Colon (tissue), 2 donors: Measurements from ENCODE around the gene NAB2.
"Not testable (repeated sequence)": the region's sequence is repeated elsewhere in the genome, so short reads cannot be mapped to it uniquely, and the experiment has no call there.

Experiments used
- FAIRE-seq: peaks from 2 replicates; lab custom pipeline; 2012; peaks lifted over from hg19 to GRCh38; lab: Jason Lieb, UNC
- donor health status: control.
- donor health status: control.

Gene NAB2

GRCh38 chr12:57111031-57111734, 22.3 kb downstream of the NAB2 start, which contains the start of gene STAT6:
STAT6 (minus strand) TSS chr12:57111362; CDS start chr12:57108278, 3,084 bp downstream.
- no peak for FAIRE-seq

DNA sequence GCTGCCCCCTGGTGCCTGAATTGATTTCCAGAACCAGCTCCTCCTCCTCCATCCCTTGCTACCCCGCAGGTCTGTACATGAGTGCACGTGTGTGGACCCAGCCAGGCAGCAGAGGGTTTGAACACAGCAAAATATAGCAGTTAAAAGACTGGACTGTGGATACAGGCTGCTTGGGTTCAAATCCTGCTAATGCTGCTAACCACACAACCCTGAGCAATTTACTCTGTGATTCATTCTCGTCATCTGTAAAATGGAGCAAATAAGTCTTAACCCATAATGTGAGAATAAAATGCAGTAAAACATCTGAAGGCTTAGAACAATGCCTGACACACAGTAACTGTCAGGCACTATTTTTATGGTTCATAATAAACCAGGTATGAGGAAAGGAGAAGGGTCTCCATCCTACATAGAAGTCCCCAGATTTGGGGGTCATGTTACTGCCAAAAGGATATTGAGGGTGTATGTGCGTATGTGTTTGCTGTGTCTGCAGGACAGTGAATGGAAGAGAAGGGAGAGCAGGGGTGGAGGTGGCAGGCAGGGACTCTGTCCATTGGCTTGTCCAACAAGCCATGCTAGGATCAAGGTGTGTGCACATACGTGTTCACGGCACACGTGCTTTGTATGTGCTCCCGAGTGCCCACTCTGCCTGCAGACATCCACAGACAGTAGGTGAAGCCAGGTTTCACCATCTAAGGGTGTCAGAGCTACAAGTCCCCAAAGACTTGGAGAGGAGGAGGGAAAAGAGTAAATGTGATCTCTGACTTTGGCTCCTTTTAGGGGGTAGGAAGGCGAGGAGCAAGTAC, 23.8 kb downstream of the NAB2 start:
- no peak for FAIRE-seq

- no peak for FAIRE-seq
Measured at GRCh38 chr12:57116580-57117281, 27.8 kb downstream of the NAB2 start.

GRCh38 chr12:57118711-57119271, 29.9 kb downstream of the NAB2 start:
- no peak for FAIRE-seq

GRCh38 chr12:57119294-57120085, 30.6 kb downstream of the NAB2 start:
- no peak for FAIRE-seq

- FAIRE-seq = not testable (repeated sequence)
Measured at GRCh38 chr12:57120718-57121117, 31.8 kb downstream of the NAB2 start.

DNA sequence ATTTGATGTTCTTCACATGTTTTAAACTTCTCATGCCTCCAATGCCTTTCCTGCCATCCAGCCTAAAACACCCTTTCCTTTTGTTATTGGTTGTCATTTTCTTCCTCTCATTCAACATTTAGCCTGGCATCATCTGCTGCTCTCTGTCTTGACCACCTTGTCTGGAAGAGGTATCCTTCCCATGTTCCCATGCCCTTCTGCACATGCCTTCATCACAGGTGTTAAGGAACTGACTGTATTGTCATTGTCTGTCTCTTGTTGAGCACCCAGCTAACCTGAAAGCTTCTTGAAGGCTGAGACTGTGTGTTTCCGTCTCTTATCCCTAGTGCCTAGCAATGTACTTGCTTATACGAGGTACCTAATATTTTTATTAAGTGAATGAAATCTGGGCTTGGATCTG, 34.9 kb downstream of the NAB2 start:
- FAIRE-seq = no peak

GRCh38 chr12:57124261-57124877, 35.5 kb downstream of the NAB2 start:
- no peak for FAIRE-seq

DNA sequence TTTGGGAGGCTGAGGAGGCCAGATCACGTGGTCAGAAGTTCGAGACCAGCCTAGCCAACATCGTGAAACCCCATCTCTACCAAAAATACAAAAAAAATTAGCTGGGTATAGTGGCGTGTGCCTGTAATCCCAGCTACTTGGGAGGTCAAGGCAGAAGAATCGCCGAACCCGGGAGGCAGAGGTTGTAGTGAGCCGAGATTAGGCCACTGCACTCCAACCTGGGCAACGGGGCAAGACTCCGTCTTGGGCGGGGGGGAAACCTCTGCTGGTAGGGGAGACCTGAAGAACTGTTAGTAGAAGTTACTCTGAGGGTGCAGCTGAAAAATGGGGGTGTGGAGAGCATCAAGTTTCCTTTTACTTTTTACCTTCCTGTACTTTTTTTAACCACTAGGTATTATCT, 37.1 kb downstream of the NAB2 start:
- FAIRE-seq = no peak

GRCh38 chr12:57126561-57126960, 37.6 kb downstream of the NAB2 start:
- FAIRE-seq = no peak

DNA sequence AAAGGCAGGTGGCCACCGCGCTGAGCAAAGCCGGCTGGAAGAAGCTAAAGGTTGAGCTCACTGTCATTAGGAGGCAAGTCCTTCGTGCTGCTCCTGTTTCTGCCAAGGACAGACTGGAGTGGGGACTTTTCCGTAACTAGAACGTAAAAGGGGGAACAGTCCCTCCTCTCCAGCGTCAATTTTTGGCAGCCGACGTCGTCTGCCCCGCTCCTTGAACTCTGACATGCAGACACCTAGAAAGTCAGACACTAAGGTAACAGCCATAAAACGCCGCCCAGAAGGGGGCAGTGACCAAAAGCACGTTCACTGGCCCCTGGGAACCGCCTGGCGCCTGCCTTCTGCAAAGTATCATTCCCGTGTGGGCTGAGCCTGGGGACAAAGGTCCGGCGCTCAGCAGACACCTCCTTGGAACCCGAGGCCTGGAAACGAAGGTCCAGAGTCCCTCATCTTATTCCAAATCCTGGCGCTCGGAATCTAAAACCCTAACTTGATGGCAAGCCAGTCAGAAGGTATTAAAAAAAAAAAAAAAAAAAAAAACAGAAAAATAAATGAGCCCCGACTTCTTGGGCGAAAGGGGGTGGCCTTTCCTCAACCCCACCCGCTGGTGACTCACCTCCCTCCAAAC, 38.3 kb downstream of the NAB2 start:
- no peak for FAIRE-seq

- FAIRE-seq = no peak
Measured at GRCh38 chr12:57127726-57128518, 39.0 kb downstream of the NAB2 start, which contains the start of gene LRP1. LRP1 (plus strand) TSS chr12:57128483; CDS start chr12:57128965, 482 bp downstream.

- no peak for FAIRE-seq
Measured at GRCh38 chr12:57128519-57129247, 39.8 kb downstream of the NAB2 start.

DNA sequence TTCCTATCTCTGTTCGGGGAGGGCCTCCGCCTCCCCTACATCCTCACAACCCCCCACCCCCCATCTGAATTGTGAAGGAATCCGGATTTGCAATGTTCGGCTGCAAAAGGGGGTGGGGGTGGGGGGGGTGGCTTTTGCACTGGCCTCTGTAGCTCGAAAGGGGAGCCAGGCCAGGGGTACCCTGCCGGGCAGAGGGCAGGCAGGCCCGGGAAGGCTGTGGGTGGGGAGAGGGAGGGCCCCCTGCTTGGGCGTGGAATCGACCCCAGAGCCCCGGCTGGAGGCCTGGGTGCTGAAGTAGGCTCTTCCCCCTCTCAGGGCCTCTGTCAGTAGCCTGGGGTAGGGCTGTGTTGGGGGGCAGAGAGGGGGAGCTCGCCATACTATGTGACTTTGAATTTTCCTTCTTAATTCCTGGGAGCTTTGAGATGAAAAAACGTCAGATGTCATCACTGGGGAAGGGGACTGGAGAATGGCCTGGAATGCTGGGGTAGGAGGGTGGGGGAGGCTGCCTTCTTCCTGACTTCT, 40.5 kb downstream of the NAB2 start:
- FAIRE-seq = no peak

DNA sequence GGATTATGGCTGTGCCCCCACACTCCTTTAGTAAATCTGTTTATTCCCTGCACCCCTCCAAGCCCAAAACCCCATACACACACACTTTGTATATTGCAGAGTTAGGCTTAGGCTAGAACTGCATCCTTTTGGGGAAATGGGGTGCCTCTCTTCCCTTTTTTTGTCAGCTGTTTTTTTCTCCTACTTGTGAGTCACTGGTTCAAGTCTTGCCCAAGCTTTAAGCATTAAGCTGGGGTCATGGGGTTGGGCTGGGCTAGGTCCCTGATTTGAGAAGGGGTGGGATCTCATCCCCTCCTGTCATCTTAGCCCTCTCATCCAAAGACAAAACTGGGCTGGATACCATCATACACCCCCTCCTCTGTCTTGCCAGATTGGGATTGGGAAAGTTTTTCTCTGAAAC, 41.0 kb downstream of the NAB2 start:
- FAIRE-seq = no peak

GRCh38 chr12:57130941-57131340, 42.0 kb downstream of the NAB2 start:
- no peak for FAIRE-seq

DNA sequence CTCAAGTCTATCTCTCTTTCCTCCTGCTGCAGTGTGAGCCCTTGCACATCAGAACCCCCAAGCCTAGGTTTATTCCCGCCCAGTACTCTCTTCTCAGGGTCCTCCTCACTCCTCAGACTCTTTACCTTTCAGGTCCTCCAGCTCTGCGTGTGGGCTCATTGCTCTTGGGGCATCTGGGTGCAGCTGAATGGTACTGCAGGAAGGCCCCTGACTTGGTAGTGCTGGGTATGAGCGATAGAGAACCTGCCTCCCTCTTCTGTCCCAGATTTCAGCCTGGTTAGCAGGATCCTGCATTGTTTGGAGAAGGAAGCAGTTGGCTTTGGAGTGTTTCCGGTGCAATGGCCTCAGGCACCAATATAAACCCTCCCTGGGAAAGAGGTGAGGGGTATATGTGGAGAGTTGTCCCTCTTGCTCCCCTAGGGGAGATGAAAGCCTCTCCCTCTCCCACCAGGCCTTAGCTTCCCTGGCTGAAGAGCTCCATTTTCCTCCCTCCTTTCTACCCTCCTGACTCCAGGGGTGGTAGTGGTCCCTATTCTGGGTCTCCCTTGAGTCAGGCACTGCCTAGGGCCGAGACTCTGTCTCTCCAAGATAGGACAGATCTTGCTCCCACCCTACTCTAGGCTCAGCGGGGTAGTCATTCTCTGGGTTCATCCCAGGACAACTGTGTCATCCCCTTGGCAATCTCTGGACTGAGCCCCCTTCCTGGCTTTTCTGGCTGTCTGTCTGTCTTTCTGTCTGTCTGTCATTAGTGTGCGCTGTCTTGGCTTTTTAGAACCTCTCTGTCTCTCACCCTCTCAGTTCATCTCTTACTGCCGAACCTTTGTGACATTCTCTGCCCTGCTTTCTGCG, 43.2 kb downstream of the NAB2 start:
- FAIRE-seq = no peak

GRCh38 chr12:57133013-57133569, 44.2 kb downstream of the NAB2 start:
- no peak for FAIRE-seq
